Measurements from ENCODE around the gene RIBC1. TPM values are rescaled to one million over a fixed set of nuclear protein-coding genes. Genes with fewer than 3 reads are reported as not detected.
"Not testable (repeated sequence)": the region's sequence is repeated elsewhere in the genome, so short reads cannot be mapped to it uniquely, and the experiment has no call there.

The RIBC1 gene
- total RNA-seq, 3 donors from 2014 or later (not counting 1 experiment from before 2014, with no cell fraction given): 0.85 to 2.1 (median 1.1) TPM

DNA sequence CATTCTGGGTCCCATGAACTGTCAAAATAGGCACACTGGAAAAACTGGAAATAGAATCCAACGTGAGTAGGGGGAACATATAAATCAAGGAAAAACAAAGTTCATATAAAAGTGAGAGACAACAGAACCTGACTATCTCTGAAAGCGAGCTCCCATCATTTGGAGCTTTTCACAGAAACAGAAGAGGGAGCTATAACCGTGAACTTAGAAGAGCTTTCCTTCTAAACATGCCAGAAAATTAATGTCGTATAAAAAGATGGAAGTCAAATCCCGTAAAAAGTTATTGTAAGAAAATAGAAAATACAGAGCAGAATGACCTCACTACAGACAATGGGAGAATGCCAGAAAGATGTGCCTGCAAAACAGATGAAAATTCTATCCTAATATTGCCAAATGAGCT is 35.4 kb downstream of the RIBC1 start:
- no peak overlapping the region for H3K27ac Mint-ChIP-seq

DNA sequence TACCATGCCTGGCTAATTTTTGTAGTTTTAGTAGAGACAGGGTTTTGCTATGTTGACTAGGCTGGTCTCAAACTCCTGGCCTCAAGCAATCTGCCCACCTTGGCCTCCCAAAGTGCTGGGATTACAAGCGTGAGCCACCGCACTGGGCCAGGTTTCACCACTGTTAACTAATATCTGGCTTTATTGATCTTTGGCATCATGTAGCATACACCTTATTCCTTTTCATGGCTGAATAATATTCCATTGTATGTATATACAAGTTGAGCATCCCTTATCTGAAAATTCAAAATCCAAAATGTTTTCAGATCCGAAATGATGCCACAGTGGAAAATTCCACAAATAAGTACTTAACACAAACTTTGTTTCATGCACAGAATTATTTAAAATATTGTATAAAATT is 46.0 kb downstream of the RIBC1 start:
- H3K4me1 ChIP-seq (ENCODE audit: control insufficient read depth, insufficient read depth, low read length); ATAC-seq; intact Hi-C loops (cut with micrococcal nuclease); H3K27ac Mint-ChIP-seq; DNase-seq; H3K4me1 Mint-ChIP-seq; H3K36me3 ChIP-seq (ENCODE audit: control insufficient read depth, insufficient read depth, low read length); H3K4me3 ChIP-seq (ENCODE audit: low read length); H3K9me3 ChIP-seq (ENCODE audit: control insufficient read depth, insufficient read depth, low read length); H3K27me3 ChIP-seq (ENCODE audit: control insufficient read depth, insufficient read depth, low read length); H3K9me3 Mint-ChIP-seq; H3K36me3 Mint-ChIP-seq; H3K4me3 Mint-ChIP-seq; H3K27ac ChIP-seq (ENCODE audit: low read length): not testable (repeated sequence)
- WGBS (ENCODE audit: insufficient coverage): 100% methylated on average over 1 of the region's 3 CpGs
- peaks cover 10 to 35% of the 10 kb centered on the region in 2 donors for H3K27me3 Mint-ChIP-seq (ENCODE audit: low read depth in 2 of 2)

More for the DNA sequence above, 35.4 kb downstream of the RIBC1 start:
- intact Hi-C loops (cut with micrococcal nuclease): no loop called here
- Histone ChIP-seq H3K4me3 (ENCODE audit: low read length) (no peak overlapping the region), H3K36me3 (ENCODE audit: control insufficient read depth, insufficient read depth, low read length) (no peaks in the 10 kb centered on the region), H3K27ac (ENCODE audit: low read length) (no peak overlapping the region), H3K9me3 (ENCODE audit: control insufficient read depth, insufficient read depth, low read length) (no peaks in the 10 kb centered on the region), H3K4me1 (ENCODE audit: control insufficient read depth, insufficient read depth, low read length) (no peaks in the 10 kb centered on the region), H3K27me3 (ENCODE audit: control insufficient read depth, insufficient read depth, low read length) (no peaks in the 10 kb centered on the region)
- no peak overlapping the region for H3K4me3 Mint-ChIP-seq
- TF ChIP-seq, protein P1, sequence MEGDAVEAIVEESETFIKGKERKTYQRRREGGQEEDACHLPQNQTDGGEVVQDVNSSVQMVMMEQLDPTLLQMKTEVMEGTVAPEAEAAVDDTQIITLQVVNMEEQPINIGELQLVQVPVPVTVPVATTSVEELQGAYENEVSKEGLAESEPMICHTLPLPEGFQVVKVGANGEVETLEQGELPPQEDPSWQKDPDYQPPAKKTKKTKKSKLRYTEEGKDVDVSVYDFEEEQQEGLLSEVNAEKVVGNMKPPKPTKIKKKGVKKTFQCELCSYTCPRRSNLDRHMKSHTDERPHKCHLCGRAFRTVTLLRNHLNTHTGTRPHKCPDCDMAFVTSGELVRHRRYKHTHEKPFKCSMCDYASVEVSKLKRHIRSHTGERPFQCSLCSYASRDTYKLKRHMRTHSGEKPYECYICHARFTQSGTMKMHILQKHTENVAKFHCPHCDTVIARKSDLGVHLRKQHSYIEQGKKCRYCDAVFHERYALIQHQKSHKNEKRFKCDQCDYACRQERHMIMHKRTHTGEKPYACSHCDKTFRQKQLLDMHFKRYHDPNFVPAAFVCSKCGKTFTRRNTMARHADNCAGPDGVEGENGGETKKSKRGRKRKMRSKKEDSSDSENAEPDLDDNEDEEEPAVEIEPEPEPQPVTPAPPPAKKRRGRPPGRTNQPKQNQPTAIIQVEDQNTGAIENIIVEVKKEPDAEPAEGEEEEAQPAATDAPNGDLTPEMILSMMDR (IDR thresholded peaks at IDR 0.05): no peak
- no peaks in the 10 kb centered on the region for H3K36me3 Mint-ChIP-seq
- H3K4me1 Mint-ChIP-seq: no peaks in the 10 kb centered on the region
- no peaks in the 10 kb centered on the region for H3K9me3 Mint-ChIP-seq
- no peak for DNase-seq
- no peak for ATAC-seq
- peaks cover 12 to 30% of the 10 kb centered on the region in 2 donors for H3K27me3 Mint-ChIP-seq (ENCODE audit: low read depth in 2 of 2)
- 29% methylated on average over 1 of the region's 5 CpGs for WGBS (ENCODE audit: insufficient coverage)

DNA sequence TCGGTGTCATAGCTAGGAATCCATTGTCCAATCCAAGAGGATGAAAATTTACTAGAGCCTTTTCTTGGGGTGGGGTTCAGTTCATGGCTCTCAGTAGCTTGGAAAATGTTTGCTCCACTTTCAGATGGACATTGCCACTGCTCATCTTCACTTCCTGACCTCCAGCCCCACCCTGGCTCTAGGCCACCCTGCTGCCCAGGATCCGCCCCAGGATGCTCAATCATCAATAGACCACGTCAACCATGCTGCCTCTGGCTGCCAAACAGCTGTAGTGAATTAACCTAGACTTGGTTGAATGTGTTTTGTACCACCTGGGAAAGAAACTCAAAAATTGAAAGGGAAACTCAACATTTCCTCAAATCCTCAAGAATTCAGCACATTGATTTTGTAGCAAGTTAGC is 48.7 kb downstream of the RIBC1 start:
- H3K36me3 ChIP-seq (ENCODE audit: control insufficient read depth, insufficient read depth, low read length): no peaks in the 10 kb centered on the region
- no peak for DNase-seq
- Mint-ChIP-seq H3K27me3 (ENCODE audit: low read depth in 2 of 2) (peaks cover 10 to 36% of the 10 kb centered on the region in 2 donors), H3K4me3 (no peak overlapping the region), H3K27ac (no peak overlapping the region), H3K9me3 (no peaks in the 10 kb centered on the region), H3K36me3 (no peaks in the 10 kb centered on the region), H3K4me1 (no peaks in the 10 kb centered on the region)
- ATAC-seq: no peak
- no peaks in the 10 kb centered on the region for H3K4me1 ChIP-seq (ENCODE audit: control insufficient read depth, insufficient read depth, low read length)
- H3K4me3 ChIP-seq (ENCODE audit: low read length): no peak overlapping the region
- TF ChIP-seq, protein P1 (IDR thresholded peaks at IDR 0.05): no peak
- 93% methylated on average over 3 of the region's 3 CpGs for WGBS (ENCODE audit: insufficient coverage)
- no peaks in the 10 kb centered on the region for H3K27me3 ChIP-seq (ENCODE audit: control insufficient read depth, insufficient read depth, low read length)
- no peaks in the 10 kb centered on the region for H3K9me3 ChIP-seq (ENCODE audit: control insufficient read depth, insufficient read depth, low read length)
- H3K27ac ChIP-seq (ENCODE audit: low read length): no peak overlapping the region
- intact Hi-C loops (cut with micrococcal nuclease): no loop called here

DNA sequence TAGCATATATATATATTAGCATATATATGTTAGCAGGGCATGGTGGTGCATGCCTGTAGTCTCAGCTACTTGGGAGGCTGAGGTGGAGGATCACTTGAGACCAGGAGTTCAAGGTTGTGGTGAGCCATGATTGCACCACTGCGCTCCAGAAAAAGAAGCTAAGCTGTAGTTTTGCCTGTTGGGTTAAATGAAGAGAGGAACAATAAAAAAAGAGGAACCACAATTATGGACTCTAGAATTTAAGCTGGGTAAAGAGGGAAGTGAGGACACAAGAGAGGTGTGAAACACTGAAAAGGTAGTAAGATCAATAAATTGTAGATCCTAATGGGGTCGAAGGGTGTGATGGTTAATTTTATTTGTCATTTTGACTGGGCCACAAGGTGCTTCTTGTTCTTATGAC is 52.0 kb downstream of the RIBC1 start:
- peaks cover 10 to 45% of the 10 kb centered on the region in 2 donors for H3K27me3 Mint-ChIP-seq (ENCODE audit: low read depth in 2 of 2)
- no peaks in the 10 kb centered on the region for H3K36me3 Mint-ChIP-seq
- WGBS (ENCODE audit: insufficient coverage): 12% methylated on average over 2 of the region's 2 CpGs
- Histone ChIP-seq H3K36me3 (ENCODE audit: control insufficient read depth, insufficient read depth, low read length) (no peaks in the 10 kb centered on the region), H3K4me1 (ENCODE audit: control insufficient read depth, insufficient read depth, low read length) (no peaks in the 10 kb centered on the region), H3K27me3 (ENCODE audit: control insufficient read depth, insufficient read depth, low read length) (no peaks in the 10 kb centered on the region), H3K9me3 (ENCODE audit: control insufficient read depth, insufficient read depth, low read length) (no peaks in the 10 kb centered on the region), H3K4me3 (ENCODE audit: low read length) (no peak overlapping the region), H3K27ac (ENCODE audit: low read length) (no peak overlapping the region)
- ATAC-seq (no peak), DNase-seq (no peak)
- no peaks in the 10 kb centered on the region for H3K9me3 Mint-ChIP-seq
- intact Hi-C loops (cut with micrococcal nuclease): no loop called here
- no peak overlapping the region for H3K4me3 Mint-ChIP-seq
- TF ChIP-seq, protein P1 (IDR thresholded peaks at IDR 0.05): no peak
- H3K27ac Mint-ChIP-seq: no peak overlapping the region
- H3K4me1 Mint-ChIP-seq: no peaks in the 10 kb centered on the region

All from natural killer cell (primary cell).